Measurements from ENCODE around the gene UACA. TPM values are rescaled to one million over a fixed set of nuclear protein-coding genes. Genes with fewer than 3 reads are reported as not detected.

UACA gene
- total RNA-seq, 1 experiment from 2014 or later: 38.0 TPM

DNA sequence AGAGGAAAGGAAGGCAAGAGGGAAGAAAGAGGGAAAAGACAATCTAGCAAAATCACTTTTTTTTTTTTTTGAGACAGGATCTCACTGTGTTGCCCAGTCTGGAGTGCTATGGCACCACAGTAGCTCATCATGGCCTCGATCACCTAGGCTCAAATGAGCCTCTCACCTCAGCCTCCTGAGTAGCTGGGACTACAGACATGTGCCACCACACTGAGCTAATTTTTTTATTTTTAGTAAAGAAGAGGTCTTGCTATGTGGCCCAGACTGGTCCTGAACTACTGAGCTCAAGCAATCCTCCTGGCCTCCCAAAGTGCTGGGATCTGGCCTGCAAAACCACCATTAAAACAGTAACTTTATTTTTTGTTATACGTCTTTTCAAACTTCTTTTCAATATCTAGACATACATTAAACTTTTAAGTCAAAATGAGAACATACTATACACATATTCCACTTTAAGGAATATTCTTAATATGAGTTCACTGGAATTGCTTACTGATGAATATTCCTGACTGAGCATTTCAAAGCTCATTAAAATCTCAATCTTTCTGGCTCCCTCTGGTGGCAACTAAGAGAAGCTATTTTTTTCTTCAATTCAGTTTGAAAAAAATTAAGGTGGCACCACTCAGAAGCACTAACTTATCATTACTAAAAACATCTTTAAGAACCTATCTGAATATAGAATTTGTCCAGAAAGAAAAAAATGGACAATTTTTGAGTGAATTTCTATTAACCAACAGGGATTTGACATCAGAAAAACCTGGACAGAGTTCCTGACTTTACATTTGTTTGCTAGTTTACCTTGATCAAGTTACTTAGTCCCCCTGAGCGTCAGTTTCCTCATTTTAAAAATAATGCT is 40.9 kb downstream of the UACA start:
- H3K36me3 Mint-ChIP-seq (ENCODE audit: insufficient read depth in 1 of 3, low read depth in 3 of 3): no peaks in the 10 kb centered on the region; a peak in 2 of 7 replicates

More for the DNA sequence above, 40.9 kb downstream of the UACA start:
- Histone ChIP-seq H3T11ph (ENCODE audit: low read length) (no peak overlapping the region), H3K18ac (ENCODE audit: insufficient read length, low read depth, low read length) (no peak overlapping the region), H2BK15ac (ENCODE audit: low read depth, low read length) (no peak overlapping the region), H2BK120ac (ENCODE audit: low read depth, low read length, poor library complexity, severe bottlenecking) (no peak overlapping the region), H3K27ac (ENCODE audit: insufficient read length, low read depth, low read length) (no peak overlapping the region), H3K27me3 (ENCODE audit: insufficient read depth, low read length) (no peaks in the 10 kb centered on the region), H3K4me2 (ENCODE audit: insufficient read depth, insufficient read length, low read length) (no peak overlapping the region), H3K9me3 (ENCODE audit: control insufficient read depth, low read depth, low read length) (no peaks in the 10 kb centered on the region), H2AK5ac (ENCODE audit: insufficient read length, low read length) (no peak overlapping the region), H3K9ac (ENCODE audit: extremely low read depth, insufficient read length, low read length) (no peak overlapping the region), H3K79me1 (ENCODE audit: insufficient read depth, low read depth, low read length, poor library complexity, severe bottlenecking) (no peaks in the 10 kb centered on the region), H4K8ac (replicated peaks; ENCODE audit: insufficient read length, low read depth, low read length) (no peak overlapping the region), H2AFZ (ENCODE audit: low read length) (no peak overlapping the region), H3K4ac (ENCODE audit: low read depth, low read length) (no peak overlapping the region), H3K23ac (ENCODE audit: insufficient read length, low read depth, low read length) (no peak overlapping the region), H3K23me2 (ENCODE audit: insufficient read length, low read depth, low read length, poor library complexity, severe bottlenecking) (no peaks in the 10 kb centered on the region), H4K91ac (ENCODE audit: insufficient read length, low read depth, low read length) (no peak overlapping the region), H3K4me1 (ENCODE audit: insufficient read depth, low read length) (no peaks in the 10 kb centered on the region), H2BK12ac (ENCODE audit: insufficient read length, low read depth, low read length) (no peak overlapping the region), H2BK5ac (ENCODE audit: insufficient read length, low read length) (no peak overlapping the region), H2BK20ac (ENCODE audit: low read depth, low read length, poor library complexity, severe bottlenecking) (no peak overlapping the region), H4K20me1 (ENCODE audit: control insufficient read depth, insufficient read depth, insufficient read length) (no peaks in the 10 kb centered on the region), H4K5ac (ENCODE audit: insufficient read length, low read depth, low read length) (no peak overlapping the region), H3K14ac (ENCODE audit: insufficient read depth, low read length) (no peak overlapping the region), H3K56ac (ENCODE audit: insufficient read length, low read depth, low read length) (no peak overlapping the region), H3K79me2 (ENCODE audit: insufficient read depth, low read length) (no peaks in the 10 kb centered on the region)
- no peak overlapping the region for H3K27ac Mint-ChIP-seq
- no peaks in the 10 kb centered on the region for H3K9me3 Mint-ChIP-seq
- no peak overlapping the region for H3K4me3 Mint-ChIP-seq
- WGBS (ENCODE audit: extremely low coverage, insufficient read length, low lambda C conversion rate): no CpG with 5 or more reads among the region's 3 CpGs
- H3K4me1 Mint-ChIP-seq: peaks cover 5 to 10% of the 10 kb centered on the region in 2 experiments; a peak in 3 of 4 replicates
- H3K27me3 Mint-ChIP-seq (ENCODE audit: low read depth): no peaks in the 10 kb centered on the region
- peak; percentile 87 for TF ChIP-seq CTCF (conservative IDR thresholded peaks at IDR 0.05)
- no peak for DNase-seq

Data from H9 (cell line).